Upper lobe of left lung (tissue), 6 donors: Measurements from ENCODE around the gene IQSEC1. TPM values are rescaled to one million over a fixed set of nuclear protein-coding genes. Genes with fewer than 3 reads are reported as not detected.

Source experiments
- ATAC-seq, 2 donors: fragments of 200-7000 bp; cut with Tn5 transposase; one replicate each; pipeline ENCODE4 v1.9.1; 2022; ENCODE audit warnings: mild to moderate bottlenecking in 2 of 2, moderate library complexity in 2 of 2; ENCODE audit not compliant: low FRiP score in 2 of 2
- DNase-seq, 2 donors: peaks; one replicate each; pipeline ENCODE4 v3.0.0-alpha.2; 2019 to 2020
- H3K27ac ChIP-seq, 4 donors: fragments of 200-600 bp; sonication (generic); one replicate each; pipeline ENCODE4 v1.5.1; 2016 to 2019
- H3K27me3 ChIP-seq, 4 donors: fragments of 200-600 bp; sonication (generic); one replicate each; pipeline ENCODE4 v1.5.1; 2017 to 2019
- H3K36me3 ChIP-seq, 4 donors: fragments of 200-600 bp; sonication (generic); one replicate each; pipeline ENCODE4 v1.5.1; 2016 to 2019
- H3K4me1 ChIP-seq, 4 donors: fragments of 200-600 bp; sonication (generic); one replicate each; pipeline ENCODE4 v1.5.1; 2018 to 2019
- H3K4me3 ChIP-seq, 4 donors: fragments of 200-600 bp; sonication (generic); one replicate each; pipeline ENCODE4 v1.5.1; 2017 to 2019; ENCODE audit warnings: mild to moderate bottlenecking in 2 of 4, moderate library complexity in 1 of 4
- H3K9me3 ChIP-seq, 4 donors: fragments of 200-600 bp; sonication (generic); one replicate each; pipeline ENCODE4 v1.5.1; 2018 to 2019
- CTCF ChIP-seq, 6 experiments: fragments of 450-650 bp in 4 of 6; fragments of 200-600 bp in 2 of 6; sonication (generic) in 2 of 6; IDR thresholded peaks; one replicate each; pipeline ENCODE4 v1.5.1; 2016 to 2019; ENCODE audit warnings: antibody characterized with exemption in 6 of 6
- EP300 ChIP-seq, 4 donors: sonication (generic); formaldehyde crosslinking; IDR thresholded peaks; one replicate each; pipeline ENCODE4 v1.5.1; 2017; ENCODE audit warnings: antibody characterized with exemption in 4 of 4, control low read depth in 2 of 4
- POLR2A ChIP-seq, 4 donors: fragments of 450-650 bp; IDR thresholded peaks; one replicate each; pipeline ENCODE4 v1.5.1; 2016 to 2017; ENCODE audit warnings: antibody characterized with exemption in 4 of 4, mild to moderate bottlenecking in 2 of 4
- POLR2AphosphoS5 ChIP-seq, 2 donors: sonication (generic); formaldehyde crosslinking; IDR thresholded peaks; one replicate each; pipeline ENCODE4 v1.5.1; 2017; ENCODE audit warnings: antibody characterized with exemption in 2 of 2
- WGBS, 2 donors: methylation state at CpG; one replicate each; pipeline ENCODE4 v1.1.5; 2017 to 2018; 5-methylcytosine and 5-hydroxymethylcytosine counted together
- total RNA-seq, 6 donors: library from RNA; depleted of rRNA in 4 of 6; stranded (reverse); fragments of >200 nt in 4 of 6; gene quantifications; one replicate each; pipeline versions ENCODE4 v1.1.0 to v1.2.1, GENCODE V29; 2016 to 2021
- donor health status: DM: no; HTN: no; CAD: no; lungs with moderate emphysema.
- donor health status: DM: no; HTN: yes; CAD: no; lungs with severe emphysema.

The IQSEC1 gene
- total RNA-seq, 6 donors from 2014 or later = 51.1 to 105 (median 81.0) TPM

DNA sequence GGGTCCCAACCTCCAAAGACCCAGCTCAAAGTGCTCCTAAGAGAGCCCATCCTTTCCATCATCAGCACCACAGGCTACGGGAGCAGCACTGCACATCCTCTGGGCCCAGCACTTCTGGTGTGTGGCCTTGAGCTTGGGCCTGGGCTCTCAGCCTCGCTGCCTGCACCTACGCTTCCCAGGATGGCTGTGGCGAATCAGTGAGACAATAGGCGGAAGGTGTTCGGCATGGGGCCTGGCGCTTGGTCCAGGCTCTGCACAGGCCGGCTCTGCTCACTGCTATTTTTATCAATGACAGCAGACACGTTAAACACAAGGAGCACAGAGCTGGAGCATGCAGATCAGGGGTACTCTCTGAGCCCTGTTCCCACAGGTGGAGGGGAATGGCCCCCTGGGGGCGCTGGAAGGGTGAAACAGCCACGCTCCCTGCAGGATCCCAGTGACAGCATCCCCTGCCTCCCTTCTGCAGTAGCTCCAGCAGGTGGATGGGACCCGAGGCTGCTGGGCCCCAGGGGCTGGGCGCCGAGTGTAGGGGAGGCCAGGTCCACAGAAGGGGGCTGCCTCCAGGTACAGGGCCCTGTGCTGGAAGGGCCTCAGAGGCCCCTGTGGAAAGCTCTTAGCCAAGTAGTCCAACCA, 141.8 kb downstream of the IQSEC1 start:
- Histone ChIP-seq H3K27ac (no peak overlapping the region), H3K36me3 (peaks cover 6 to 49% (median 46%) of the 10 kb centered on the region in 4 donors), H3K27me3 (no peaks in the 10 kb centered on the region), H3K4me1 (peaks cover 16 to 33% (median 26%) of the 10 kb centered on the region in 4 donors), H3K9me3 (no peaks in the 10 kb centered on the region), H3K4me3 (no peak overlapping the region)
- DNase-seq = peak in 1 of 2 donors; percentile 64
- ATAC-seq = no peak
- TF ChIP-seq POLR2AphosphoS5 (IDR thresholded peaks at IDR 0.05) (no peak), EP300 (IDR thresholded peaks at IDR 0.05) (no peak), POLR2A (IDR thresholded peaks at IDR 0.05) (no peak), CTCF (IDR thresholded peaks at IDR 0.05) (no peak)
- 63 to 88% methylated on average over 8 to 11 of the region's 14 CpGs for WGBS, 2 donors

DNA sequence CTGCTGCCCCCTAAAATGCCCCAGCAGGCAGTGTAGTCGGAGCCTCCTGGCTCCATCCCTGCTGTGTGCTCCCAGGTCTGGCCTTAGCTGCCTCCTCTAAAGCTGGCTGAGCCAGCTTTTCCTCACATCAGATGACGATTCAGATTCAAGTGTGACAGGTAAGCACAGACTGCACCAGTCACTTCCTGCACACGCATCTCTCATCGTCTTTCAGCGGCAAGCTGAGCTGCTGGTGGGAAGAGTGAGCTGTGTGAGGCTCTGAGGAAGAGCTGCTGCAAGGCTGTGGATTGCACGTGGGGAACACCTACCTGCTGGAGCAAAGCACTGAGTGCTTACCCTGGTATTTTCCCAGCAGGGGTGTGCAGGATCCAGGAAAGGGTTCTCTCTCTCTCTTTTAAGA, 143.4 kb downstream of the IQSEC1 start:
- H3K27ac ChIP-seq = no peak overlapping the region
- no peak for DNase-seq
- no peaks in the 10 kb centered on the region for H3K9me3 ChIP-seq
- no peak for ATAC-seq
- H3K27me3 ChIP-seq = no peaks in the 10 kb centered on the region
- H3K4me1 ChIP-seq = peaks cover 12 to 27% (median 20%) of the 10 kb centered on the region in 4 donors
- TF ChIP-seq POLR2AphosphoS5 (IDR thresholded peaks at IDR 0.05) (no peak), CTCF (IDR thresholded peaks at IDR 0.05) (no peak), POLR2A (IDR thresholded peaks at IDR 0.05) (no peak), EP300 (IDR thresholded peaks at IDR 0.05) (no peak)
- WGBS, 2 donors = 82 to 100% methylated on average over 1 to 6 of the region's 6 CpGs
- H3K4me3 ChIP-seq = no peak overlapping the region
- H3K36me3 ChIP-seq = peaks cover 0 to 48% (median 43%) of the 10 kb centered on the region in 4 donors

DNA sequence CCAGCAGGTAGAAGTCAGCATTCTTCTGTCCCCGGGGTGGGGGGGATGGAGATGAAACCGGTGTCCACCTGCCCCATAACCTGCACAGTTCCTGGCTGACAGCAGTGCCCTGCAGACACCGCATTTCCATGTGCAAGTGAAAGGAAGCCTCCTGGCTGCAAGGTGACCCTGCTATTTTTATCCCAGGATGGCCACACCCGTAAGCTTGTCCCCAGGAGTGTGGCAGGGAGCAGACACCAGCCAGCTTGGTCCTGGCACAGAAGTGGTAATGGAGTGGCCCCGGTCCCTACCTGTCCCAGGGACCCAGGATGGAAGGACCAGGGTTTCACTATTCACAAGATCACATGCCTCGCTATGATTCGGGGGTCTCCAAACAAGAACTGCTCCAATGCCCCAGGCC, 146.6 kb downstream of the IQSEC1 start:
- WGBS, 2 donors = 89 to 100% methylated on average over 3 to 7 of the region's 7 CpGs
- no peak for ATAC-seq
- Histone ChIP-seq H3K4me3 (no peak overlapping the region), H3K27ac (no peak overlapping the region), H3K4me1 (peaks cover 22 to 32% (median 27%) of the 10 kb centered on the region in 4 donors), H3K36me3 (peaks cover 6 to 63% (median 51%) of the 10 kb centered on the region in 4 donors), H3K27me3 (no peaks in the 10 kb centered on the region), H3K9me3 (no peaks in the 10 kb centered on the region)
- DNase-seq = no peak
- TF ChIP-seq EP300 (IDR thresholded peaks at IDR 0.05) (no peak), CTCF (IDR thresholded peaks at IDR 0.05) (no peak), POLR2A (IDR thresholded peaks at IDR 0.05) (no peak), POLR2AphosphoS5 (IDR thresholded peaks at IDR 0.05) (no peak)

DNA sequence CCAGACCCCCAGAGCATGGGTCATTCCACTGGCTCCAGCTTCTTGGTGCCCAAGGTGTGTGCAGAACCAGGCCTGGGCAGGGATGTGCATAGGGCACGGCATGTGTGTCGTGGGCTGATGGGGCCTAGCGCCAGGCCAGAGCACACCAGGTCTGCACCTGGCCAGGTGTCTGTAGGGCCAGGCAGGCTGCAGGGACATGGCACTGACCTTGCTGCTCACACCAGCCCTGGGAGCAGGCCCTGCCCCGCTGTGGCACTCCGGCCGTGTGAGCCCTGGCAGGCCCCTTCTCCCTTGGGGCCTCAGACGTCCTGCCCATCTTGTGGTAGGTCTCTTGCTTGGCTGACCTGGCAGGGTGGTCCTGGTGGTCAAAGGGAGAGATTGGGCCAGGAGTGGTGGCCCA, 147.6 kb downstream of the IQSEC1 start:
- no peaks in the 10 kb centered on the region for H3K9me3 ChIP-seq
- TF ChIP-seq POLR2AphosphoS5 (IDR thresholded peaks at IDR 0.05) = no peak
- no peak for TF ChIP-seq POLR2A (IDR thresholded peaks at IDR 0.05)
- no peak for TF ChIP-seq EP300 (IDR thresholded peaks at IDR 0.05)
- TF ChIP-seq CTCF (IDR thresholded peaks at IDR 0.05) = no peak
- 91% methylated on average over 6 of the region's 7 CpGs; no CpG with 5 or more reads in 1 of the 2 donors for WGBS, 2 donors
- H3K4me3 ChIP-seq = no peak overlapping the region
- peak in 1 of 2 donors; percentile 58 for DNase-seq
- peaks cover 6 to 73% (median 57%) of the 10 kb centered on the region in 4 donors for H3K36me3 ChIP-seq
- no peak overlapping the region for H3K27ac ChIP-seq
- peaks cover 22 to 27% (median 23%) of the 10 kb centered on the region in 4 donors for H3K4me1 ChIP-seq
- ATAC-seq = no peak
- H3K27me3 ChIP-seq = no peaks in the 10 kb centered on the region

GRCh38 chr3:12924437-12924836, 148.8 kb downstream of the IQSEC1 start:
- no peak overlapping the region for H3K4me3 ChIP-seq
- no peak for TF ChIP-seq EP300 (IDR thresholded peaks at IDR 0.05)
- no peak for TF ChIP-seq CTCF (IDR thresholded peaks at IDR 0.05)
- TF ChIP-seq POLR2AphosphoS5 (IDR thresholded peaks at IDR 0.05) = no peak
- TF ChIP-seq POLR2A (IDR thresholded peaks at IDR 0.05) = no peak
- peak in 1 of 2 donors; percentile 76 for DNase-seq
- no peaks in the 10 kb centered on the region for H3K9me3 ChIP-seq
- H3K27me3 ChIP-seq = no peaks in the 10 kb centered on the region
- no peak for ATAC-seq
- H3K27ac ChIP-seq = peak overlapping the region in 3 of 4 donors; percentile 3 to 21 (median 18)
- WGBS, 2 donors = 69 to 70% methylated on average over 18 to 22 of the region's 22 CpGs
- peaks cover 21 to 27% (median 24%) of the 10 kb centered on the region in 4 donors for H3K4me1 ChIP-seq
- peaks cover 9 to 79% (median 61%) of the 10 kb centered on the region in 4 donors for H3K36me3 ChIP-seq
